Measurements from ENCODE around the gene RFX8.
"Not testable (repeated sequence)": the region's sequence is repeated elsewhere in the genome, so short reads cannot be mapped to it uniquely, and the experiment has no call there.

The RFX8 gene

GRCh38 chr2:101486994-101487393 is 12.1 kb upstream of the RFX8 start:
- in situ Hi-C loops (cut with MboI; ENCODE audit: low sequenced_read_pairs), result no loop called here

- in situ Hi-C loops (cut with MboI; ENCODE audit: low sequenced_read_pairs), result no loop called here
These were observed 11.4 kb upstream of the RFX8 start for GRCh38 chr2:101486258-101486701.

- in situ Hi-C loops (cut with MboI; ENCODE audit: low sequenced_read_pairs), result no loop called here
These were observed 10.9 kb upstream of the RFX8 start for GRCh38 chr2:101485856-101486255.

GRCh38 chr2:101480764-101481163 is 5.9 kb upstream of the RFX8 start:
- in situ Hi-C loops (cut with MboI; ENCODE audit: low sequenced_read_pairs), result no loop called here

GRCh38 chr2:101479810-101480209 is 4.9 kb upstream of the RFX8 start:
- in situ Hi-C loops (cut with MboI; ENCODE audit: low sequenced_read_pairs), result no loop called here

- in situ Hi-C loops (cut with MboI; ENCODE audit: low sequenced_read_pairs), result no loop called here
These were observed 4.4 kb upstream of the RFX8 start for GRCh38 chr2:101479328-101479727.

GRCh38 chr2:101478181-101479001 is 3.5 kb upstream of the RFX8 start:
- in situ Hi-C loops (cut with MboI; ENCODE audit: low sequenced_read_pairs), result no loop called here

- in situ Hi-C loops (cut with MboI; ENCODE audit: low sequenced_read_pairs), result no loop called here
These were observed 2.6 kb upstream of the RFX8 start for GRCh38 chr2:101477556-101477955.

- in situ Hi-C loops (cut with MboI; ENCODE audit: low sequenced_read_pairs), result no loop called here
These were observed 1.8 kb upstream of the RFX8 start for GRCh38 chr2:101476605-101477208.

- in situ Hi-C loops (cut with MboI; ENCODE audit: low sequenced_read_pairs), result no loop called here
These were observed 806 bp downstream of the RFX8 start for GRCh38 chr2:101473911-101474701.

- in situ Hi-C loops (cut with MboI; ENCODE audit: low sequenced_read_pairs), result no loop called here
These were observed 1.4 kb downstream of the RFX8 start for GRCh38 chr2:101473591-101473910.

GRCh38 chr2:101469863-101470262 is 5.0 kb downstream of the RFX8 start:
- in situ Hi-C loops (cut with MboI; ENCODE audit: low sequenced_read_pairs), result no loop called here

- in situ Hi-C loops (cut with MboI; ENCODE audit: low sequenced_read_pairs), result no loop called here
These were observed 7.6 kb downstream of the RFX8 start for GRCh38 chr2:101467306-101467705.

GRCh38 chr2:101466426-101466825 is 8.5 kb downstream of the RFX8 start:
- in situ Hi-C loops (cut with MboI; ENCODE audit: low sequenced_read_pairs), result no loop called here

GRCh38 chr2:101464841-101465240 is 10.1 kb downstream of the RFX8 start:
- in situ Hi-C loops (cut with MboI; ENCODE audit: low sequenced_read_pairs), result no loop called here

- in situ Hi-C loops (cut with MboI; ENCODE audit: low sequenced_read_pairs), result no loop called here
These were observed 10.8 kb downstream of the RFX8 start for GRCh38 chr2:101463911-101464641.

- in situ Hi-C loops (cut with MboI; ENCODE audit: low sequenced_read_pairs), result no loop called here
These were observed 11.5 kb downstream of the RFX8 start for GRCh38 chr2:101463421-101463820.

- in situ Hi-C loops (cut with MboI; ENCODE audit: low sequenced_read_pairs), result no loop called here
These were observed 13.5 kb downstream of the RFX8 start for GRCh38 chr2:101461381-101461780.

GRCh38 chr2:101454408-101454807 is 20.5 kb downstream of the RFX8 start:
- in situ Hi-C loops (cut with MboI; ENCODE audit: low sequenced_read_pairs), result not testable (repeated sequence)

- in situ Hi-C loops (cut with MboI; ENCODE audit: low sequenced_read_pairs), result no loop called here
These were observed 23.9 kb downstream of the RFX8 start for GRCh38 chr2:101450965-101451364.

GRCh38 chr2:101446869-101447268 is 28.0 kb downstream of the RFX8 start:
- in situ Hi-C loops (cut with MboI; ENCODE audit: low sequenced_read_pairs), result no loop called here
